CD4-positive, alpha-beta memory T cell (primary cell): Measurements from ENCODE around the gene TRA2A. TPM values are rescaled to one million over a fixed set of nuclear protein-coding genes. Genes with fewer than 3 reads are reported as not detected.
A peak's percentile ranks its signal among the peaks of the same experiment; 100 is the strongest.
"Not testable (repeated sequence)": the region's sequence is repeated elsewhere in the genome, so short reads cannot be mapped to it uniquely, and the experiment has no call there.

ENCODE experiments used
- CTCF ChIA-PET: fragments of 350-600 bp; sonication (Branson Sonifier 250); formaldehyde crosslinking; loops from one replicate; lab custom pipeline; 2021; ENCODE audit warnings: inconsistent platforms; ENCODE audit not compliant: partially characterized antibody; lab: Charles Lee
- POLR2A ChIA-PET: fragments of 350-600 bp; sonication (Branson Sonifier 250); formaldehyde crosslinking; loops from one replicate; lab custom pipeline; 2021; ENCODE audit not compliant: partially characterized antibody; lab: Charles Lee
- DNase-seq, 5 donors: peaks; one replicate each; pipeline versions ENCODE4 v3.0.0 to v3.0.0-alpha.2; 2020 to 2022; ENCODE audit warnings: mixed read lengths in 1 of 5
- H3K27ac ChIP-seq: one replicate; pipeline ENCODE4 v1.7.0; 2013; ENCODE audit warnings: low read depth, low read length
- H3K27me3 ChIP-seq: 2 replicates; pipeline ENCODE4 v1.7.0; 2013; ENCODE audit warnings: mild to moderate bottlenecking, low read length, moderate library complexity; ENCODE audit not compliant: insufficient read depth
- H3K36me3 ChIP-seq: 2 replicates; pipeline ENCODE4 v1.7.0; 2013; ENCODE audit warnings: mild to moderate bottlenecking, low read length, moderate library complexity; ENCODE audit not compliant: insufficient read depth
- H3K4me1 ChIP-seq: 2 replicates; pipeline ENCODE4 v1.7.0; 2013; ENCODE audit warnings: mild to moderate bottlenecking, low read length, moderate library complexity; ENCODE audit not compliant: insufficient read depth
- H3K4me3 ChIP-seq, 2 donors: one replicate each; pipeline ENCODE4 v1.7.0; 2013; ENCODE audit warnings: low read length in 2 of 2, mild to moderate bottlenecking in 1 of 2
- H3K9me3 ChIP-seq, 2 donors: one replicate each; pipeline ENCODE4 v1.7.0; 2013; ENCODE audit warnings: low read length in 2 of 2, control low read depth in 1 of 2; ENCODE audit not compliant: control insufficient read depth in 1 of 2
- H3K27ac Mint-ChIP-seq, 7 donors: one replicate each; pipeline ENCODE4 v1.8.0; 2020 to 2021; ENCODE audit warnings: mixed read lengths in 7 of 7, mild to moderate bottlenecking in 6 of 7, inconsistent platforms in 3 of 7, moderate library complexity in 3 of 7
- H3K27me3 Mint-ChIP-seq, 2 donors: one replicate each; pipeline ENCODE4 v1.8.0; 2020 to 2021; ENCODE audit warnings: mixed read lengths in 2 of 2
- H3K36me3 Mint-ChIP-seq, 2 donors: one replicate each; pipeline ENCODE4 v1.8.0; 2020 to 2021; ENCODE audit warnings: mixed read lengths in 2 of 2, inconsistent platforms in 1 of 2, mild to moderate bottlenecking in 1 of 2
- H3K4me1 Mint-ChIP-seq, 4 donors: one replicate each; pipeline ENCODE4 v1.8.0; 2020 to 2021; ENCODE audit warnings: mixed read lengths in 4 of 4, mild to moderate bottlenecking in 1 of 4
- H3K4me3 Mint-ChIP-seq, 8 donors: one replicate each; pipeline ENCODE4 v1.8.0; 2020 to 2021; ENCODE audit warnings: mixed read lengths in 8 of 8, mild to moderate bottlenecking in 7 of 8, moderate library complexity in 6 of 8, inconsistent platforms in 3 of 8
- H3K9me3 Mint-ChIP-seq, 8 donors: one replicate each; pipeline ENCODE4 v1.8.0; 2020 to 2021; ENCODE audit warnings: mixed read lengths in 8 of 8, mild to moderate bottlenecking in 5 of 8, inconsistent platforms in 3 of 8, moderate library complexity in 1 of 8
- intact Hi-C: fragments of 100-400 bp; cut with micrococcal nuclease; formaldehyde crosslinking; loops from one replicate; pipeline ENCODE4 v1.15.1; 2023
- polyA plus RNA-seq, 2 donors: library from polyadenylated mRNA; unstranded; fragments of 300-500 nt; fragmentation: Illumina TruSeq; gene quantifications; one replicate each; pipeline ENCODE4 v1.2.3, GENCODE V29; 2021
- total RNA-seq, 2 experiments: library from RNA; stranded (reverse); gene quantifications; one replicate each; pipeline ENCODE4 v1.2.3, GENCODE V29; 2021

Gene TRA2A
- total and polyA plus RNA-seq, 4 experiments from 2014 or later, result 37.5 to 145 (median 90.1) TPM

GRCh38 chr7:23531050-23531793 is 559 bp downstream of the TRA2A start:
- Mint-ChIP-seq H3K36me3 (peaks cover 6 to 23% of the 10 kb centered on the region in 2 donors), H3K27ac (peak overlapping the region; percentile 100), H3K4me1 (peaks cover 30 to 59% (median 47%) of the 10 kb centered on the region in 4 donors), H3K4me3 (peak overlapping the region; percentile 98 to 100 (median 99)), H3K9me3 (peaks cover 0 to 3% (median 0%) of the 10 kb centered on the region in 8 donors), H3K27me3 (no peaks in the 10 kb centered on the region)
- no peaks in the 10 kb centered on the region for H3K9me3 ChIP-seq
- H3K27me3 ChIP-seq, result no peaks in the 10 kb centered on the region
- ChIA-PET CTCF (interaction anchor here (1.0 to 3.3 kb wide), 3 partner anchors 9 to 16 kb away, joined by 4 to 22 read pairs (median 10); no protein-coding TSS in a partner anchor), POLR2A (interaction anchor here (0.7 to 2.9 kb wide), 13 partner anchors 9 to 1594 kb away, joined by 3 to 32 read pairs (median 5); partner anchors contain the start of genes CCDC126, CYCS, HYCC1 and MALSU1)
- peaks cover 48% of the 10 kb centered on the region for H3K4me1 ChIP-seq
- peak overlapping the region; percentile 96 for H3K27ac ChIP-seq
- DNase-seq, result peak in 4 of 5 donors; percentile 39 to 71 (median 56)
- no peaks in the 10 kb centered on the region for H3K36me3 ChIP-seq
- H3K4me3 ChIP-seq, result peak overlapping the region; percentile 67 to 90
- intact Hi-C loops, result loop anchor here (1.0 to 10.0 kb wide), 9 partner anchors 8 to 1654 kb away; partner anchors contain the start of genes CCDC126, CYCS, HYCC1 and KLHL7

GRCh38 chr7:23530405-23530804 is 1.4 kb downstream of the TRA2A start:
- Mint-ChIP-seq H3K27me3 (no peaks in the 10 kb centered on the region), H3K9me3 (peaks cover 0 to 3% (median 0%) of the 10 kb centered on the region in 8 donors), H3K4me3 (peak overlapping the region; percentile 98 to 100 (median 99)), H3K4me1 (peaks cover 35 to 66% (median 53%) of the 10 kb centered on the region in 4 donors), H3K36me3 (peaks cover 6 to 23% of the 10 kb centered on the region in 2 donors), H3K27ac (peak overlapping the region; percentile 100)
- intact Hi-C loops, result loop anchor here (2.0 to 10.0 kb wide), 8 partner anchors 66 to 1654 kb away; partner anchors contain the start of genes CCDC126, CYCS, HYCC1 and KLHL7
- H3K27ac ChIP-seq, result peak overlapping the region; percentile 96
- peak overlapping the region; percentile 67 to 90 for H3K4me3 ChIP-seq
- CTCF ChIA-PET, result interaction anchor here (1.0 to 3.3 kb wide), 3 partner anchors 9 to 16 kb away, joined by 4 to 22 read pairs (median 10); no protein-coding TSS in a partner anchor
- DNase-seq, result peak; percentile 49 to 75 (median 69)
- no peaks in the 10 kb centered on the region for H3K9me3 ChIP-seq
- no peaks in the 10 kb centered on the region for H3K27me3 ChIP-seq
- no peaks in the 10 kb centered on the region for H3K36me3 ChIP-seq
- POLR2A ChIA-PET, result interaction anchor here (0.7 to 2.9 kb wide), 9 partner anchors 10 to 1595 kb away, joined by 4 to 32 read pairs (median 8); partner anchors contain the start of genes CCDC126, CYCS and MALSU1
- H3K4me1 ChIP-seq, result peaks cover 56% of the 10 kb centered on the region

- no peaks in the 10 kb centered on the region for H3K36me3 ChIP-seq
- peak overlapping the region; percentile 96 for H3K27ac ChIP-seq
- Mint-ChIP-seq H3K27me3 (no peaks in the 10 kb centered on the region), H3K36me3 (peaks cover 6 to 23% of the 10 kb centered on the region in 2 donors), H3K27ac (peak overlapping the region; percentile 57 to 100 (median 100)), H3K9me3 (peaks cover 0 to 3% (median 0%) of the 10 kb centered on the region in 8 donors), H3K4me1 (peaks cover 43 to 76% (median 62%) of the 10 kb centered on the region in 4 donors), H3K4me3 (peak overlapping the region; percentile 68 to 100 (median 99))
- CTCF ChIA-PET, result interaction anchor here (1.0 to 3.3 kb wide), 4 partner anchors 9 to 17 kb away, joined by 3 to 22 read pairs (median 10); no protein-coding TSS in a partner anchor
- peaks cover 66% of the 10 kb centered on the region for H3K4me1 ChIP-seq
- peak overlapping the region in 1 of 2 donors; percentile 90 for H3K4me3 ChIP-seq
- no peak for DNase-seq
- H3K9me3 ChIP-seq, result no peaks in the 10 kb centered on the region
- POLR2A ChIA-PET, result no interaction called here
- H3K27me3 ChIP-seq, result no peaks in the 10 kb centered on the region
- intact Hi-C loops, result loop anchor here (5.0 kb wide), 1 partner anchor 37 kb away; no protein-coding TSS in a partner anchor
Observed at GRCh38 chr7:23529262-23529859, 2.4 kb downstream of the TRA2A start.

GRCh38 chr7:23525611-23526010 is 6.2 kb downstream of the TRA2A start:
- Mint-ChIP-seq H3K4me1 (peaks cover 57 to 94% (median 73%) of the 10 kb centered on the region in 4 donors), H3K4me3 (peak overlapping the region in 7 of 8 donors; percentile 11 to 60 (median 32)), H3K36me3 (peaks cover 20 to 26% of the 10 kb centered on the region in 2 donors), H3K27ac (peak overlapping the region in 4 of 7 donors; percentile 36 to 67 (median 48))
- peaks cover 89% of the 10 kb centered on the region for H3K4me1 ChIP-seq
- intact Hi-C loops, result loop anchor here (5.0 kb wide), 1 partner anchor 33 kb away; no protein-coding TSS in a partner anchor
- DNase-seq, H3K27ac ChIP-seq, H3K9me3 Mint-ChIP-seq, POLR2A ChIA-PET, H3K27me3 Mint-ChIP-seq, H3K27me3 ChIP-seq, H3K9me3 ChIP-seq, H3K4me3 ChIP-seq: not testable (repeated sequence)
- H3K36me3 ChIP-seq, result peaks cover 11% of the 10 kb centered on the region
- CTCF ChIA-PET, result interaction anchor here (1.2 kb wide), 1 partner anchor 21 kb away, joined by 4 read pairs; no protein-coding TSS in a partner anchor

GRCh38 chr7:23524473-23524872 is 7.3 kb downstream of the TRA2A start:
- H3K9me3 Mint-ChIP-seq, result no peaks in the 10 kb centered on the region
- no peak overlapping the region for H3K27ac ChIP-seq
- H3K27me3 Mint-ChIP-seq, result no peaks in the 10 kb centered on the region
- no peak overlapping the region for H3K4me3 ChIP-seq
- peaks cover 50 to 82% (median 65%) of the 10 kb centered on the region in 4 donors for H3K4me1 Mint-ChIP-seq
- peak overlapping the region; percentile 51 to 92 (median 68) for H3K27ac Mint-ChIP-seq
- peaks cover 15 to 25% of the 10 kb centered on the region in 2 donors for H3K36me3 Mint-ChIP-seq
- POLR2A ChIA-PET, result interaction anchor here (0.9 to 1.0 kb wide), 2 partner anchors 15 kb away, joined by 3 to 4 read pairs; no protein-coding TSS in a partner anchor
- H3K4me1 ChIP-seq, result peaks cover 81% of the 10 kb centered on the region
- H3K9me3 ChIP-seq, result no peaks in the 10 kb centered on the region
- peaks cover 20% of the 10 kb centered on the region for H3K36me3 ChIP-seq
- intact Hi-C loops, result no loop called here
- peak overlapping the region in 7 of 8 donors; percentile 14 to 79 (median 60) for H3K4me3 Mint-ChIP-seq
- DNase-seq, result no peak
- H3K27me3 ChIP-seq, result no peaks in the 10 kb centered on the region
- CTCF ChIA-PET, result interaction anchor here (0.7 to 1.4 kb wide), 5 partner anchors 9 to 1656 kb away, joined by 3 to 10 read pairs (median 3); partner anchors contain the start of gene FAM221A

- H3K27me3 ChIP-seq, result no peaks in the 10 kb centered on the region
- Mint-ChIP-seq H3K4me1 (peaks cover 43 to 77% (median 58%) of the 10 kb centered on the region in 4 donors), H3K27me3 (no peaks in the 10 kb centered on the region), H3K4me3 (peak overlapping the region in 4 of 8 donors; percentile 7 to 69 (median 40)), H3K36me3 (peaks cover 23 to 34% of the 10 kb centered on the region in 2 donors), H3K27ac (peak overlapping the region in 2 of 7 donors; percentile 67 to 70), H3K9me3 (no peaks in the 10 kb centered on the region)
- H3K27ac ChIP-seq, result no peak overlapping the region
- CTCF ChIA-PET, result interaction anchor here (0.9 to 1.7 kb wide), 7 partner anchors 16 to 250 kb away, joined by 3 to 10 read pairs (median 4); no protein-coding TSS in a partner anchor
- DNase-seq, result no peak
- H3K36me3 ChIP-seq, result peaks cover 29% of the 10 kb centered on the region
- H3K4me3 ChIP-seq, result no peak overlapping the region
- POLR2A ChIA-PET, result interaction anchor here (0.6 to 0.9 kb wide), 2 partner anchors 16 to 19 kb away, joined by 4 read pairs; no protein-coding TSS in a partner anchor
- intact Hi-C loops, result no loop called here
- no peaks in the 10 kb centered on the region for H3K9me3 ChIP-seq
- H3K4me1 ChIP-seq, result peaks cover 72% of the 10 kb centered on the region
Observed at GRCh38 chr7:23523486-23524075, 8.2 kb downstream of the TRA2A start.
